ENCODE results near the gene GPR176.
"Not testable (repeated sequence)": the region's sequence is repeated elsewhere in the genome, so short reads cannot be mapped to it uniquely, and the experiment has no call there.

Gene GPR176

DNA sequence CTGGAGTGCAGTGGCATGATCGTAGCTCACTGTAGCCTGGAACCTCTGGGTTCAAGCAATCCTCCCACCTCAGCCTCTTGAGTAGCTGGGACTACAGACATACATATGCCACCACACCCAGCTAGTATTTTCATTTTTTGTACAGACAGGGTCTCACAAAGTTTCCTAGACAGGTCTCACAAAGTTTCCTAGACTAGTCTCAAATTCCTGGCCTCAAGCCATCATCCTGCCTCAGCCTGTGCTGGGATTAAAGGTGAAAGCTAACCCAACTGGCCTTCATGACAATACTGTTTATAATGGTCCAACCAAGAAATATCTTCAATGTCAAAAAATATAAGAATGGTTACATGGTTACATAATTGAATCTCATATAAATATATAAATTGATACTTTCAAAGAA is 24.0 kb downstream of the GPR176 start:
- TF ChIP-seq, protein P1, sequence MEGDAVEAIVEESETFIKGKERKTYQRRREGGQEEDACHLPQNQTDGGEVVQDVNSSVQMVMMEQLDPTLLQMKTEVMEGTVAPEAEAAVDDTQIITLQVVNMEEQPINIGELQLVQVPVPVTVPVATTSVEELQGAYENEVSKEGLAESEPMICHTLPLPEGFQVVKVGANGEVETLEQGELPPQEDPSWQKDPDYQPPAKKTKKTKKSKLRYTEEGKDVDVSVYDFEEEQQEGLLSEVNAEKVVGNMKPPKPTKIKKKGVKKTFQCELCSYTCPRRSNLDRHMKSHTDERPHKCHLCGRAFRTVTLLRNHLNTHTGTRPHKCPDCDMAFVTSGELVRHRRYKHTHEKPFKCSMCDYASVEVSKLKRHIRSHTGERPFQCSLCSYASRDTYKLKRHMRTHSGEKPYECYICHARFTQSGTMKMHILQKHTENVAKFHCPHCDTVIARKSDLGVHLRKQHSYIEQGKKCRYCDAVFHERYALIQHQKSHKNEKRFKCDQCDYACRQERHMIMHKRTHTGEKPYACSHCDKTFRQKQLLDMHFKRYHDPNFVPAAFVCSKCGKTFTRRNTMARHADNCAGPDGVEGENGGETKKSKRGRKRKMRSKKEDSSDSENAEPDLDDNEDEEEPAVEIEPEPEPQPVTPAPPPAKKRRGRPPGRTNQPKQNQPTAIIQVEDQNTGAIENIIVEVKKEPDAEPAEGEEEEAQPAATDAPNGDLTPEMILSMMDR (conservative IDR thresholded peaks at IDR 0.05; ENCODE audit: low read depth, low read length), result no peak
- no peak for DNase-seq (ENCODE audit: low read depth)
- no peak overlapping the region for H3K4me3 ChIP-seq (ENCODE audit: low read length)

DNA sequence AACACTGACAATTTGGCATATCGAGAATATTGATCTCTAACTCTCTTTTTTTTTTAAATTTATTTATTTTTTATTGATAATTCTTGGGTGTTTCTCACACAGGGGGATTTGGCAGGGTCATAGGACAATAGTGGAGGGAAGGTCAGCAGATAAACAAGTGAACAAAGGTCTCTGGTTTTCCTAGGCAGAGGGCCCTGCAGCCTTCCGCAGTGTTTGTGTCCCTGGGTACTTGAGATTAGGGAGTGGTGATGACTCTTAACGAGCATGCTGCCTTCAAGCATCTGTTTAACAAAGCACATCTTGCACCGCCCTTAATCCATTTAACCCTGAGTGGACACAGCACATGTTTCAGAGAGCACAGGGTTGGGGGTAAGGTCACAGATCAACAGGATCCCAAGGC is 27.0 kb downstream of the GPR176 start:
- DNase-seq (ENCODE audit: low read depth); H3K4me3 ChIP-seq (ENCODE audit: low read length): not testable (repeated sequence)

DNA sequence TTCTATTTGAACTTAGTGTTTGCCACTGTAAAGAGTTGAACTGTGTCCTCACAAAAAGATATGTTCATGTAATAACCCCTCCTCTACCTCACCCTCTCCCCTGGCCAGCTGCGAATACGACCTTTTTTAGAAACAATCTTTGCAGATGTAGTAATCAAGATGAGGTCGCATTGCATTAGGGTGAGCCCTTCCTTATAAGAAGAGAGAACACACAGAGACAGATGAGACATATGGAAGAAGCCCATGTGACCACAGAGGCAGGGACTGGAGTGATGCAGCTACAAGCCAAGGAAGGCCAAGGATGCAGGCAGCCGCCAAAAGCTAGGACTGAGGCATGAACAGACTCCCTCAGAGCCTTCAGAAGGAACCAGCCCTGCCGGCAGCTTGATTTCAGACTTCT is 27.6 kb downstream of the GPR176 start:
- TF ChIP-seq, protein P1 (conservative IDR thresholded peaks at IDR 0.05; ENCODE audit: low read depth, low read length), result no peak
- no peak for DNase-seq (ENCODE audit: low read depth)
- H3K4me3 ChIP-seq (ENCODE audit: low read length), result no peak overlapping the region

DNA sequence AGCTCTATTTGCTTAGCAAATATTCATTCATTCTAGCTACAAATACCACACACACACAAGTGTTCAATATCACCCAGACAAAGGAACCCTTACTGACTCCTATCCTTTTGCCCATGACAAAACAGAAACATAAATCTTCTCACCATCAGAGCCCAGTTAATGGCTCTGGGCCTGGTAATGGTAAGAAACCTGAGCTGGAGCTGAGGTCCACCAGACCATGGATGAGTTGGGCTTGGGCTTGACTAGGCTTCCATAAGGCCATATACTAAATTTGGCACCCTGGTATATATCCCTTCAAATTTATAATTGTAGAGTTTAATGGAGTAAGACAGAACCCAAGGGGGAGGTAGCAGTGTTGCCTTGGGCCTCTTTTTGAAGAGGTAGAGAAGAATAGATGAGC is 29.4 kb downstream of the GPR176 start:
- no peak for DNase-seq (ENCODE audit: low read depth)
- H3K4me3 ChIP-seq (ENCODE audit: low read length), result no peak overlapping the region
- TF ChIP-seq, protein P1 (conservative IDR thresholded peaks at IDR 0.05; ENCODE audit: low read depth, low read length), result no peak

DNA sequence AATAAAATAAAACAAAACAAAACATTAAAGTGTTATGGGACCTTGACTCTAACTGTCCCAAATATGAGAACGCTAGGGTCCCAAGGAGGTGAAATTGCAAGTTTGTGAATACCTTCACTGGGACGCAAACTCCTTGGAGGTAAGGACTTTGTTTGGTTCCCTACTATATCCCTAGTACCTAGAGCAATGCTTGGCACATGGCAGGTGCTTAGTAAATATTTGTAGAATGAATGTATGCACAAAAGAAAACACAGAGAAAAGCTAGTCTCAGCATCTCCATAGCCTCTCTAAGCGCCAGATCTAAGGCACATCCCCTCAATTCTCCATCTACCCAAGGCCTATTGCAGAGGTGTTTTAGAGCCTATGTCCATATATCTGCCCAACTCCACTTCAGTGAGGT is 30.5 kb downstream of the GPR176 start:
- H3K4me3 ChIP-seq (ENCODE audit: low read length), result no peak overlapping the region
- TF ChIP-seq, protein P1 (conservative IDR thresholded peaks at IDR 0.05; ENCODE audit: low read depth, low read length), result no peak
- no peak for DNase-seq (ENCODE audit: low read depth)

DNA sequence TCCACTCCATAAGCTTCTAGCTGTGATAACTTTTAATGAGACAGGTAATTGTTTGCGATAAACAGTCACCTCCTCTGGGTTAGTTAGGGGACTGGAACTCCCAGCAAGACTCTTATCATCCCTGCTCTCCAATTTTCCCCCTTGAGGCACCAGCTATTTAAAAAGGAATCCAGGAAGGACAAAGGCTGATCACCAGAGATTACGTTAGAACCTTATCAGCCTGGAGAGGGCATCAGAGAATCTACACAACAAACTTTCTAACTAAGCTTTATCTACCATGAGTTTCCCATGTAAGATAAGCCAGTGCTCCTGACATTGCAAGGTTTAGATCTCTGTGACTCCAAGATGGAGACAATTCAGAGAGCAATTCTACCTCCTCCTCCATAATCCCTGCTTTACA is 31.3 kb downstream of the GPR176 start:
- TF ChIP-seq, protein P1 (conservative IDR thresholded peaks at IDR 0.05; ENCODE audit: low read depth, low read length), result no peak

DNA sequence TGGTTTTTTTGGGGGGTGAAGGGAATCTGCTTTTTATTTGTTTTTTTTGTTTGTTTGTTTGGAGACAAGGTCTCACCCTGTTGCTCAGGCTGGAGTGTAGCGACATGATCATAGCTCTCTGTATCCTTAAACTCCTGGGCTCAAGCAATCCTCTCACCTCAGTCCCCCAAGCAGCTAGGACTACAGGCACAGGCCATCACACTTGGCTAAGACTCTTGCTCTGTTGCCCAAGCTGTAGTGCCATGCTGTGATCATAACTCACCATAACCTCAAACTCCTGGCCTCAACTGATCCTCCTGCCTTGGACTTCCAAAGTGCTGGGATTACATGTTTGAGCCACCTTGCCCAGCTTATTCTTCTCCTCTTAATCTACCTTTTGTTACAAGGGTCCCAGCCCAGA is 31.8 kb downstream of the GPR176 start:
- no peak for DNase-seq (ENCODE audit: low read depth)
- no peak overlapping the region for H3K4me3 ChIP-seq (ENCODE audit: low read length)
- TF ChIP-seq, protein P1 (conservative IDR thresholded peaks at IDR 0.05; ENCODE audit: low read depth, low read length), result no peak

More for the DNA sequence above, 31.3 kb downstream of the GPR176 start:
- no peak for DNase-seq (ENCODE audit: low read depth)
- H3K4me3 ChIP-seq (ENCODE audit: low read length), result no peak overlapping the region

DNA sequence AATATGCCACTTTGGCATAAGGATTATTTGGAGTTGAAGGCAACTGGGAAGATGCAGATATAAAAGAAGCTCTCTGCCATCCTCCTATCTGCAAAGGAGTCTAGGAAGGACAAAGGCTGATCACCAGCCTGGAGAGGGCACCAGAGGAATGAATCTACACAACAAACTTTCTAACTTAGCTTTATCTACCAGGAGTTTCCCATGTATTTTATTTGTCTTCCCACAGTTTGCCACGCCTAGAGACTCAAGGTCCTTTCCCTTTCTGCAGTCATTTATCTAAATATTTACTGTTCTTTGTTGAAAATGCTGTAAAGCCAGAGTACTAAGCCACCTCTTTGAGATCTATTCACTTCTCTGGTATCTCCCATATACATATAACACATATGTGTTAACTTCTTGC is 32.2 kb downstream of the GPR176 start:
- no peak for DNase-seq (ENCODE audit: low read depth)
- no peak overlapping the region for H3K4me3 ChIP-seq (ENCODE audit: low read length)
- TF ChIP-seq, protein P1 (conservative IDR thresholded peaks at IDR 0.05; ENCODE audit: low read depth, low read length), result peak; percentile 51
